GM19193 (cell line): ENCODE measurements around the gene EIF1AX.

ENCODE experiments used
- POLR2A ChIP-seq: IDR thresholded peaks from 4 replicates; pipeline ENCODE4 v1.6.1; 2011; ENCODE audit not compliant: insufficient read depth, insufficient read length; ENCODE audit errors: extremely low read depth

The EIF1AX gene

GRCh38 chrX:20139966-20140365, 1.7 kb downstream of the EIF1AX start:
- TF ChIP-seq POLR2A: no peak

GRCh38 chrX:20135944-20136343, 5.7 kb downstream of the EIF1AX start:
- TF ChIP-seq POLR2A: no peak

- no peak for TF ChIP-seq POLR2A
These were observed 9.0 kb downstream of the EIF1AX start for GRCh38 chrX:20132666-20133065.

GRCh38 chrX:20130357-20130756, 11.3 kb downstream of the EIF1AX start:
- no peak for TF ChIP-seq POLR2A

- TF ChIP-seq POLR2A: no peak
These were observed 12.1 kb downstream of the EIF1AX start for GRCh38 chrX:20129547-20129946.

- no peak for TF ChIP-seq POLR2A
These were observed 13.0 kb downstream of the EIF1AX start for GRCh38 chrX:20128670-20129069.

GRCh38 chrX:20124964-20125363, 16.7 kb downstream of the EIF1AX start:
- no peak for TF ChIP-seq POLR2A

GRCh38 chrX:20118065-20118824, 23.4 kb downstream of the EIF1AX start:
- no peak for TF ChIP-seq POLR2A

- no peak for TF ChIP-seq POLR2A
These were observed 24.9 kb downstream of the EIF1AX start, which contains the start of gene MAP7D2 for GRCh38 chrX:20116577-20117240. Gene MAP7D2, minus strand, starts transcription at chrX:20116907. Its CDS starts 28 bp downstream, at chrX:20116879.

GRCh38 chrX:20116087-20116576, 25.5 kb downstream of the EIF1AX start:
- no peak for TF ChIP-seq POLR2A

GRCh38 chrX:20112022-20112774, 29.4 kb downstream of the EIF1AX start:
- no peak for TF ChIP-seq POLR2A

- no peak for TF ChIP-seq POLR2A
These were observed 30.4 kb downstream of the EIF1AX start for GRCh38 chrX:20111271-20111670.

GRCh38 chrX:20101934-20102581, 39.6 kb downstream of the EIF1AX start:
- no peak for TF ChIP-seq POLR2A

GRCh38 chrX:20091499-20091898, 50.1 kb downstream of the EIF1AX start:
- TF ChIP-seq POLR2A: no peak

GRCh38 chrX:20089845-20090244, 51.8 kb downstream of the EIF1AX start:
- TF ChIP-seq POLR2A: no peak
